Stimulated activated CD8-positive, alpha-beta memory T cell treated with anti-CD3 and anti-CD28 coated beads, Interleukin-7, amount 100 ng/mL, for 4 hours (primary cell): ENCODE measurements around the gene TYRP1.
"Not testable (repeated sequence)": the region's sequence is repeated elsewhere in the genome, so short reads cannot be mapped to it uniquely, and the experiment has no call there.

ENCODE experiments used
- DNase-seq, 2 donors: peaks; one replicate each; pipeline ENCODE4 v3.0.0-alpha.2; 2020; ENCODE audit warnings: low read depth in 2 of 2

Gene TYRP1, protein sequence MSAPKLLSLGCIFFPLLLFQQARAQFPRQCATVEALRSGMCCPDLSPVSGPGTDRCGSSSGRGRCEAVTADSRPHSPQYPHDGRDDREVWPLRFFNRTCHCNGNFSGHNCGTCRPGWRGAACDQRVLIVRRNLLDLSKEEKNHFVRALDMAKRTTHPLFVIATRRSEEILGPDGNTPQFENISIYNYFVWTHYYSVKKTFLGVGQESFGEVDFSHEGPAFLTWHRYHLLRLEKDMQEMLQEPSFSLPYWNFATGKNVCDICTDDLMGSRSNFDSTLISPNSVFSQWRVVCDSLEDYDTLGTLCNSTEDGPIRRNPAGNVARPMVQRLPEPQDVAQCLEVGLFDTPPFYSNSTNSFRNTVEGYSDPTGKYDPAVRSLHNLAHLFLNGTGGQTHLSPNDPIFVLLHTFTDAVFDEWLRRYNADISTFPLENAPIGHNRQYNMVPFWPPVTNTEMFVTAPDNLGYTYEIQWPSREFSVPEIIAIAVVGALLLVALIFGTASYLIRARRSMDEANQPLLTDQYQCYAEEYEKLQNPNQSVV

DNA sequence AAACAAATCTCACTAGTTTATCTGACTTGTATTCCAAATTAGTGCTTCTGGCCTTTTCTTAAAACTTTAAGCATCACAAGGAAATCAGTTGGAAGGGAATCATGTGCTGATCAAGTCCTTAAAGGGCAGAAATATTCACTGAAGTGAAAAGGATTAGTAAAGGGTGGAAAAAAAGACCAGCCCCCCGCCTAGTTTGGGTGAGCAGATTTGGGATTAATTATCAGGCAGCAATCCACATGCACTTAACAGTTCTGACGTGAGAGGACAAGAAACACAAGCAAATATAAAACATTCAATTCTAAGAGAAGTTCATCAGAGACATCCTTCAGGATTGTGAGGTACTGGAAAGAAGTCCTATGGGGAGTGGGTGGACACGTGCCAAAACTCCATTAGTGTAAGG, at the start of gene TYRP1:
TSS of gene TYRP1 (plus strand) at position 245 of the 400 bp plus-strand sequence. CDS start 612 bp downstream, outside the sequence.
- no peak for DNase-seq

DNA sequence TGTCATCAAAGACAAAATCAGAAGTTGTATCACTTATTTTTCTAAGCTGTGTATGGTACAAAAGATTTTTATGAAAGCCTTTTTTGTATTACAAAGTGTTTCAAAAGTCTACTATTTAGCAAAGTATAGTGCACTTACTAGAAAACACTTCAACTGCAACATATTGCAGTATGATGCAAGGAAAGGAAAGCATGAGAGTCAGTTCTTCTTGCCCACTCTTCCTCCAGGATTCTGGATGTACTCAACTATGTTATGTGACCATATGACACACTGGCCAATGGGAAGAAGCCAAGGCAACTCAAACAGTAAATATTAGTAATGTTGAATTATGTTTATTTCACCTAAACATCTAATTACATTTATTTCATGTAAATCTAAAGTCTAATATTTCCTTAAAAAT, 49.5 kb upstream of the TYRP1 start:
- no peak for DNase-seq

DNA sequence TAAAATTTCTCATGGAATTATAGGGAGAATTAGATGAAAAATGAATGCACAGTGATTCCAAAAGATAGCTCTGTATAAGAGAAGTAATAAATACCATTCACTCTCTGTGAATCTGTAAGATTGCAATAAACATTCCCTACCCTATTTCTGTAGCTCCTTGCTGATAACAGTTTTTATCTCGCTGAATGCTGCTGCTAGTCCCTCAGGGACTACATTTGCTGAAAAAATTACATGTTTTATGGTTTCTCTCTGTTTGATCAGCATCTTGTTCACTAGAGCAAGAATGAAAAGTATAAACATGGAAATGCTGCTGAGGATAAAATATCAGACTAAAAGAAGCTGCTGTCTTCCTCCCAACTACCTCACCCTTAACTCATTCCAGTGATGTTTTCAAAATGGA, 44.3 kb upstream of the TYRP1 start:
- DNase-seq, result no peak

DNA sequence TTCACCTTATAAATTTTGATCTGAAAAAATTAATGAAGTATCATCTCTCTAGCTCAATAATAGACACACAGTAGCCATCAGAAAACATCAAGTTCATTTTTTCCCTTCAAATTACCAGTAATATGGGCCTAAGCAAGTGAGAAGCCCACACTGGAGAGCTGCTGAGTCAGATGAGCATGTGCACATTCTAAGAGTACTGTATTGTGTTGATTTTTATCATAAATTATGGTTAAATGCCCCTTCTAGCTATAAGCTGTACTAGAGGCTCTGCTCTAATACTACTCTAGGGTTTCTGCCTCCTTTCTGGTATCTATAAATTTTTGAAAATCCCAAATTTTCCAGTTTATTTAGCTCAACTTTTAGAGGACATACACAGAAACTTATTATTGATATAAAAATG, 42.1 kb upstream of the TYRP1 start:
- DNase-seq, result no peak

DNA sequence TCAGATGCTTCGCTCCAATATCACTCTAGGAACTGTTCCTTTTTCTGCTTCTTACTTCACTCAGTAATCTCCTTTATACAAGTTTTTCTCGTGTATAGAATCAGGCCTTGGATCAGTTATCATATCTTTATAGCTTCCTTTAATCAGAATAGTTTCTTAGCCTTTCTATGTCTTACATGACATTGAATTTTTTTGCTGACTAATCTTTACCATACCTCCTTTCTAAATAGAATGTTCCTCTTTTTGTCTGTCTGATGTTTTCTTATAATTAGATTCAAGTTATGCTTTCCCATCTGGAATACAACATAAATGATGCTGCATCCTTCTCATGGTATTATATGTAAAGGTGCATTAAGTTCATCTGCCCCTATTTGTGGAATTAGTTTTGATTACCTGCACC, 40.2 kb upstream of the TYRP1 start:
- DNase-seq, result no peak

DNA sequence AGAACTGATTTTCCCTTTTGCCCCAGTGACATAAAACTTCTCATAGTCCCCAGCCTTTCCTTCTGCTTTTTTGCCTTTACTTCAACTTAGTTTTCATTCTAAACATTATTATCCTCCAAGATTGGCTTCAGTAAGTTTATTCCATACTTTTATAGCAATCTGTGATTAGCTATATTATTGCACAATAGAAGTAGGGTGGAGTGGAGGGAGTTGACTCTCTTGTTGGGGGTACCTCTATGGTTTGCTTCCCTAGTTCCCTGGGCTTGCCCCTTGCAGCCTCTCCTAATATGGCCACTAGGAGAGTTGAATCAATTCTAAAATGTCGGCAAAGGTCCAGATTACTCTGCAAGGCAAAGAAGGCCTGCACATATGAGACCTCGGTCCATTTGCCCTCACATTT, 36.4 kb upstream of the TYRP1 start:
- no peak for DNase-seq

DNA sequence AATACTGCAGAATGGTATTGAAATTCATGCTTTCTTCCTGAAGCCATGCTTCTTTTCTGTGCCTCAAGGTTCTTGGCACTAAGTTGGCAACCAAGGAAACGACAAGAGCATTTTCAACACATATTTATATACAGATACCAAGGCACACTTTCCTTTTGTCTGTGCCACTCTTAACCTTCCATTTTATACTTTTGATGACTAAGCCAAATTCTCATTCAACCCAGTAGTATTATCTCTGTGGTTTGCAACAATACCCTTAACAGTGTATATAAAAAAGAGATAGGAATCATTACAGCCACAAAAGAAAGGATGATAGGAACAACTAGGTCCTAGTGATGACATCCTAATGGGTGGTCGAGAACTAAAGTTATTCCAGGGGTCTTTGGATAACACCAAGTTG, 36.0 kb upstream of the TYRP1 start:
- no peak for DNase-seq

GRCh38 chr9:12657998-12658397, 35.2 kb upstream of the TYRP1 start:
- DNase-seq, result no peak

- DNase-seq, result no peak
Observed at GRCh38 chr9:12658531-12659209, 34.5 kb upstream of the TYRP1 start.

DNA sequence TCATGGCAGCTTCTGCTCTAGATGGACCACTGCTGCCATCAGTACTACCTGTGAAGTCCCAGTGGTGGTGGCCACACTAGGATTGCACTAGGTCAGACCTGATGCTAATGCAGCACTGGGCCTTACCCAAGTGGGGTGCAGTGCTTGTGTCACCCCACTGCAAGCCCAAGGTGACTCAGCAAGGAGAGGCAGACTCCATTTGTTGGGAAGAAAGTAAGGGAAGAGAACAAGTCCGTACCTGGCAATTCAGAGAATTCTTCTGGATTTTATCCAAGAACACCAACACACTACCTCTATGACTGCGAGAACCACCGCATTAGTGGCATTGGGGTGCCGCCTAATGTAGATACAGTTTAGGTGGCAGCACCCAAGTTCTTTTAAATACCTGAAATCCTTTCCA, 34.0 kb upstream of the TYRP1 start:
- DNase-seq, result no peak

DNA sequence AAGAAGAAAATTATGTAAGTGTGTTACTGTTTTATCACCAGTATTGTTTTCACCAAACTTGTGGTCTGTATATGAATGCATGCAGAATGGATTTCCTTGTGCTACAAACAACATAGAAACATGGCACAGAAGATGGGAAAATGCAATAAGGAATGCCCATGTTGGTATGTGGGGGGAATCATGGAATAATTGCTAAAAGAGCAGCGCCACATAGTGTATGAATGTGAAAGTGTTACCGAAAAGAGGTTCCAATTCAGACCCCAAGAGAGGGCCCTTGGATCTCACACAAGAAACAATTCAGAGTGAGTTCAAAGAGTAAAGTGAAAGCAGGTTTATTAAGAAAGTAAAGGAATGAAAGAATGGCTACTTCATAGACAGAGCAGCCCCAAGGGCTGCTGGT, 26.4 kb upstream of the TYRP1 start:
- DNase-seq, result no peak

- DNase-seq, result no peak
Observed at GRCh38 chr9:12667892-12668291, 25.3 kb upstream of the TYRP1 start.

DNA sequence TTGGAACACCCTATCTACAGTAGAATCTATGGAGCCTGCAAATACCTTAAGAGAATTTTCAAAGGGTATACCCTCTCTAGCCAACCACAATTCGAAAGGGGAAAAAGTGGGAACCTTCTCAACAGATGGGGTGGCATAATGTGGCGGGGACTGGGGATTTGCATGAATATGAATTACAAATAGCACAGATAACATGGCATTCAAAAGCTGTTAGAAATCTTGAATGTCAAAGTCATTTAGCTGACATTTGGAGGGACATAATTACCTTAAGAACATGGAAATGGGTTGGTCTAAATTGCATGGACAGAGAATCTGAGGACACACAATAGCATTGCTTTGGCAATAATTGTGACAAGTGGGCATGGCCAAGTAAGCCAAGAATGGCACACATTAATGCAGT, 23.2 kb upstream of the TYRP1 start:
- no peak for DNase-seq

DNA sequence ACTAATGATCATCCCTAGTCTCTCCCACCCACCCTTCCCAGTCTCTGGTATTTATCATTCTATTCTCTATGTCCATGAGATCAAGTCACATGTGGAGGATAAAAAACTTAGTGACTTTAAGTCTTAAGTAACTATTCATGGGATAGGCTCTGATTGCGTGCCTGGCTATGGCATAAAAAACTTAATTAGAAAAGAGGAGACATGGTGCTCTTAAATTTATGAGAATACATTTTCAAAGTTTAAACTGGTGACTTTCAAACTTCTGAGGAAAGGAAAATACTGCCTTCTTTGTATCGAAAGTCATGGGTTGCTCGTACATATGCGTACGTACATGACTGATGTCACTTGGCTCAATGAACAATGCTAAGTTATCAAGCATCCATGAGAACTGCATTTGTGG, 18.2 kb upstream of the TYRP1 start:
- no peak for DNase-seq

GRCh38 chr9:12677462-12678126, 15.6 kb upstream of the TYRP1 start:
- DNase-seq, result not testable (repeated sequence)

GRCh38 chr9:12680341-12680740, 12.8 kb upstream of the TYRP1 start:
- DNase-seq, result no peak

DNA sequence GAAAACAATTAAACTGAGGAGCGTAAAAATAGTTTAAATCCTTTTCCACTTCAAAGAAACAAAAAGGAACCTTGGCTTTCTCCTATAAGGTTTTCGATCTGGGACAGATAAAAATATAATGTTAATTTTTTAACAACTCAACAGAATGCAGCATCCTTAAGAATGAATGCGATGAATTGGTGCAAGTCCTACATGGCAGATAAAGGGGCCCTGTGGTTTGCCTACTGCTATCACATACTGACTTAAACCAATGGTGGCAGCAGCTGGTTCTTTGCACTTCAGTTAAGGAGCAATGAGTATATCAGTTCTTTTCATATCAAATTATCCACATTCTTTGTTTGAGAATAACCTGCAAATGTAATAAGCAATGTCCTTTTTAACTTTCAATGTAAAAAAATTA, 12.4 kb upstream of the TYRP1 start:
- DNase-seq, result no peak

DNA sequence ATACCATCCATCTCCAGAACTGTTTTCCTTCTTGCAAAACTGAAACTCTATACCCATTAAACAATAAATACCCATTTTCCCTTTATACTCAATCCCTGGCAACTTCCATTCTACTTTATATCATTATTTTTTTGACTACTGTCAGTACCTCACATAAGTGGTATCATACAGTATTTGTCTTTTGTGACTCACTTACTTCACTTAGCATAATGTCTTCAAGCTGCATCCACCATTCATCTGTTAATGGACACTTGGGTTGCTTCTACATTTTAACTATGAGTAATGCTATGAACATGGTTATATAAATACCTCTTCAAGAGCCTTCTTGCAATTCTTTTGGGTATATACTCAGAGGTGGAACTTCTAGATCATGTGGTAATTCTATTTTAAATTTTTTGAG, 11.6 kb upstream of the TYRP1 start:
- DNase-seq, result no peak

GRCh38 chr9:12684974-12685373, 8.2 kb upstream of the TYRP1 start:
- DNase-seq, result no peak

DNA sequence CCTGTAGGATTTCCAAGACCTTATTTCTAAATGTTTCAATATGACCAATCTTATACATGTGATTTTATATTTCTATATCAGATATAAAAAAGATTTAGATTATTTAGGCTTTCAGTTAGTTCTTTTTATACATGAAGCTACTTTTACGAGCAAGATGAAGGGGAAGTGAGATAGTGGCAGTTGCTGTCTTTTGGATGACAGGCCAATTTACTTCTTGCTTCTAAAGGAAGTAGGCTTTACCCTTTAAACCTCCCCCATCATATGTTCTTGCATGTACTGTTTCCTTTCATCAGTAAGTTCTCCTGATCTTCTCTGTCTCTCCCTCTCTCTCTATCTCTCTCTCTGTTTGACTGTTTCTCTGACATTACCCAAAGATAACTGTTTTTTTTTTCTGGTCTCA, 4.0 kb upstream of the TYRP1 start:
- no peak for DNase-seq

- DNase-seq, result no peak
Observed at GRCh38 chr9:12694013-12694412, 828 bp downstream of the TYRP1 start.

GRCh38 chr9:12695474-12695873, 2.3 kb downstream of the TYRP1 start:
- DNase-seq, result no peak
